Skeletal muscle tissue (tissue), 4 donors: Measurements from ENCODE around the gene DDX46. TPM values are rescaled to one million over a fixed set of nuclear protein-coding genes. Genes with fewer than 3 reads are reported as not detected.
"Not testable (repeated sequence)": the region's sequence is repeated elsewhere in the genome, so short reads cannot be mapped to it uniquely, and the experiment has no call there.

ENCODE experiments used
- H3K27ac ChIP-seq: one replicate; pipeline ENCODE4 v1.7.0; 2013; ENCODE audit warnings: mild to moderate bottlenecking, low read depth, low read length, inconsistent platforms
- H3K27me3 ChIP-seq, 3 donors: one replicate each; pipeline ENCODE4 v1.7.0; 2013; ENCODE audit warnings: low read length in 3 of 3; ENCODE audit not compliant: control insufficient read depth in 3 of 3, insufficient read depth in 3 of 3
- H3K36me3 ChIP-seq, 3 donors: one replicate each; pipeline ENCODE4 v1.7.0; 2013; ENCODE audit warnings: low read length in 3 of 3; ENCODE audit not compliant: control insufficient read depth in 3 of 3, insufficient read depth in 3 of 3
- H3K4me1 ChIP-seq, 3 donors: one replicate each; pipeline ENCODE4 v1.7.0; 2013; ENCODE audit warnings: low read length in 3 of 3, mild to moderate bottlenecking in 3 of 3; ENCODE audit not compliant: control insufficient read depth in 3 of 3, insufficient read depth in 3 of 3
- H3K4me3 ChIP-seq, 3 donors: one replicate each; pipeline ENCODE4 v1.7.0; 2013; ENCODE audit warnings: low read length in 3 of 3
- H3K9ac ChIP-seq, 3 donors: one replicate each; pipeline ENCODE4 v1.7.0; 2013; ENCODE audit warnings: low read length in 3 of 3, mild to moderate bottlenecking in 3 of 3, moderate library complexity in 2 of 3, low read depth in 1 of 3
- H3K9me3 ChIP-seq, 3 donors: one replicate each; pipeline ENCODE4 v1.7.0; 2013; ENCODE audit warnings: low read length in 3 of 3; ENCODE audit not compliant: control insufficient read depth in 3 of 3
- total RNA-seq: library from RNA; depleted of rRNA; stranded (reverse); fragments of >200 nt; gene quantifications from one replicate; pipeline ENCODE4 v1.2.3, GENCODE V29; 2014
- donor health status: Osteomylitis.

The DDX46 gene
- total RNA-seq, 1 donor from 2014 or later = 25.6 TPM

- Histone ChIP-seq H3K4me1 (peaks cover 11 to 20% (median 19%) of the 10 kb centered on the region in 3 donors), H3K4me3 (peak overlapping the region; percentile 93 to 99 (median 98)), H3K9me3 (no peaks in the 10 kb centered on the region), H3K27ac (peak overlapping the region; percentile 97), H3K36me3 (peaks cover 0 to 4% (median 3%) of the 10 kb centered on the region in 3 donors), H3K27me3 (no peaks in the 10 kb centered on the region), H3K9ac (peak overlapping the region; percentile 92 to 98 (median 95))
Measured at GRCh38 chr5:134738963-134739661, 19.5 kb upstream of the DDX46 start.

- peaks cover 0 to 5% (median 4%) of the 10 kb centered on the region in 3 donors for H3K36me3 ChIP-seq
- peaks cover 11 to 20% (median 19%) of the 10 kb centered on the region in 3 donors for H3K4me1 ChIP-seq
- H3K9ac ChIP-seq = no peak overlapping the region
- H3K27ac ChIP-seq = no peak overlapping the region
- H3K4me3 ChIP-seq = no peak overlapping the region
- H3K9me3 ChIP-seq = no peaks in the 10 kb centered on the region
- no peaks in the 10 kb centered on the region for H3K27me3 ChIP-seq
Measured at GRCh38 chr5:134741052-134741451, 17.5 kb upstream of the DDX46 start.

GRCh38 chr5:134742134-134742533, 16.4 kb upstream of the DDX46 start:
- no peak overlapping the region for H3K4me3 ChIP-seq
- no peaks in the 10 kb centered on the region for H3K9me3 ChIP-seq
- H3K4me1 ChIP-seq = peaks cover 11 to 20% (median 19%) of the 10 kb centered on the region in 3 donors
- no peak overlapping the region for H3K9ac ChIP-seq
- H3K36me3 ChIP-seq = peaks cover 0 to 5% (median 4%) of the 10 kb centered on the region in 3 donors
- H3K27me3 ChIP-seq = no peaks in the 10 kb centered on the region
- no peak overlapping the region for H3K27ac ChIP-seq

- Histone ChIP-seq H3K27me3 (no peaks in the 10 kb centered on the region), H3K4me1 (no peaks in the 10 kb centered on the region), H3K27ac (no peak overlapping the region), H3K4me3 (no peak overlapping the region), H3K9ac (no peak overlapping the region), H3K9me3 (no peaks in the 10 kb centered on the region), H3K36me3 (peaks cover 3 to 7% (median 4%) of the 10 kb centered on the region in 3 donors)
Measured at GRCh38 chr5:134749415-134749814, 9.2 kb upstream of the DDX46 start.

GRCh38 chr5:134758176-134758503, 439 bp upstream of the DDX46 start:
- Histone ChIP-seq H3K27me3 (no peaks in the 10 kb centered on the region), H3K36me3 (no peaks in the 10 kb centered on the region), H3K27ac (no peak overlapping the region), H3K9me3 (no peaks in the 10 kb centered on the region), H3K4me1 (peaks cover 7 to 13% (median 12%) of the 10 kb centered on the region in 3 donors), H3K4me3 (peak overlapping the region; percentile 91 to 98 (median 97)), H3K9ac (peak overlapping the region in 2 of 3 donors; percentile 90 to 94)

GRCh38 chr5:134767528-134768291, 9.1 kb downstream of the DDX46 start:
- not testable (repeated sequence) for H3K27ac ChIP-seq
- peaks cover 21 to 43% (median 32%) of the 10 kb centered on the region in 3 donors for H3K36me3 ChIP-seq

GRCh38 chr5:134769206-134769605, 10.6 kb downstream of the DDX46 start:
- H3K9ac ChIP-seq = no peak overlapping the region
- no peak overlapping the region for H3K4me3 ChIP-seq
- no peak overlapping the region for H3K27ac ChIP-seq
- H3K9me3 ChIP-seq = no peaks in the 10 kb centered on the region
- peaks cover 27 to 51% (median 40%) of the 10 kb centered on the region in 3 donors for H3K36me3 ChIP-seq
- no peaks in the 10 kb centered on the region for H3K4me1 ChIP-seq
- no peaks in the 10 kb centered on the region for H3K27me3 ChIP-seq

More at GRCh38 chr5:134767528-134768291, 9.1 kb downstream of the DDX46 start:
- not testable (repeated sequence) for H3K9me3 ChIP-seq, H3K4me1 ChIP-seq, H3K27me3 ChIP-seq, H3K9ac ChIP-seq, H3K4me3 ChIP-seq

- Histone ChIP-seq H3K4me1 (no peaks in the 10 kb centered on the region), H3K4me3 (no peak overlapping the region), H3K27me3 (no peaks in the 10 kb centered on the region), H3K9ac (no peak overlapping the region), H3K9me3 (no peaks in the 10 kb centered on the region), H3K27ac (no peak overlapping the region), H3K36me3 (peaks cover 32 to 36% (median 34%) of the 10 kb centered on the region in 3 donors)
Measured at GRCh38 chr5:134772461-134773125, 14.0 kb downstream of the DDX46 start.

GRCh38 chr5:134777366-134777765, 18.8 kb downstream of the DDX46 start:
- Histone ChIP-seq H3K4me1 (no peaks in the 10 kb centered on the region), H3K9ac (no peak overlapping the region), H3K27me3 (no peaks in the 10 kb centered on the region), H3K27ac (no peak overlapping the region), H3K9me3 (no peaks in the 10 kb centered on the region), H3K4me3 (no peak overlapping the region), H3K36me3 (peaks cover 25 to 59% (median 47%) of the 10 kb centered on the region in 3 donors)
